Testis (tissue), 2 donors: ENCODE measurements around the gene CORO2B.

Experiments used
- POLR2A ChIP-seq: fragments of 450-650 bp; IDR thresholded peaks from one replicate; pipeline ENCODE4 v1.6.1; 2017; ENCODE audit warnings: antibody characterized with exemption, mild to moderate bottlenecking, moderate library complexity
- TF ChIP-seq, protein P1 (sequence below), 3 experiments: fragments of 450-650 bp in 2 of 3; fragments of 200-600 bp in 1 of 3; sonication (generic) in 1 of 3; IDR thresholded peaks; one replicate each; pipeline ENCODE4 v1.5.1; 2016 to 2019; ENCODE audit warnings: antibody characterized with exemption in 3 of 3, mild to moderate bottlenecking in 2 of 3, moderate library complexity in 1 of 3

GRCh38 chr15:68537506-68537905 is 41.3 kb upstream of the CORO2B start:
- TF ChIP-seq, protein P1, sequence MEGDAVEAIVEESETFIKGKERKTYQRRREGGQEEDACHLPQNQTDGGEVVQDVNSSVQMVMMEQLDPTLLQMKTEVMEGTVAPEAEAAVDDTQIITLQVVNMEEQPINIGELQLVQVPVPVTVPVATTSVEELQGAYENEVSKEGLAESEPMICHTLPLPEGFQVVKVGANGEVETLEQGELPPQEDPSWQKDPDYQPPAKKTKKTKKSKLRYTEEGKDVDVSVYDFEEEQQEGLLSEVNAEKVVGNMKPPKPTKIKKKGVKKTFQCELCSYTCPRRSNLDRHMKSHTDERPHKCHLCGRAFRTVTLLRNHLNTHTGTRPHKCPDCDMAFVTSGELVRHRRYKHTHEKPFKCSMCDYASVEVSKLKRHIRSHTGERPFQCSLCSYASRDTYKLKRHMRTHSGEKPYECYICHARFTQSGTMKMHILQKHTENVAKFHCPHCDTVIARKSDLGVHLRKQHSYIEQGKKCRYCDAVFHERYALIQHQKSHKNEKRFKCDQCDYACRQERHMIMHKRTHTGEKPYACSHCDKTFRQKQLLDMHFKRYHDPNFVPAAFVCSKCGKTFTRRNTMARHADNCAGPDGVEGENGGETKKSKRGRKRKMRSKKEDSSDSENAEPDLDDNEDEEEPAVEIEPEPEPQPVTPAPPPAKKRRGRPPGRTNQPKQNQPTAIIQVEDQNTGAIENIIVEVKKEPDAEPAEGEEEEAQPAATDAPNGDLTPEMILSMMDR (IDR thresholded peaks at IDR 0.05): no peak
- TF ChIP-seq POLR2A: no peak
